Common myeloid progenitor, CD34-positive (primary cell): ENCODE results near the gene FOSB.

Source experiments
- CTCF ChIA-PET: fragments of 350-600 bp; sonication (Branson Sonifier 250); formaldehyde crosslinking; loops from one replicate; lab custom pipeline; 2021; ENCODE audit warnings: antibody characterized with exemption; lab: Charles Lee
- POLR2A ChIA-PET: fragments of 350-600 bp; sonication (Branson Sonifier 250); formaldehyde crosslinking; loops from one replicate; lab custom pipeline; 2021; ENCODE audit warnings: antibody characterized with exemption; lab: Charles Lee
- DNase-seq, 3 donors: peaks; one replicate each; pipeline versions ENCODE4 v3.0.0 to v3.0.0-alpha.2; 2013
- H3K27ac ChIP-seq, 2 experiments: 1 replicate in 1 of 2; 2 replicates in 1 of 2; pipeline ENCODE4 v1.7.0; 2013; ENCODE audit warnings: inconsistent platforms in 2 of 2, low read length in 2 of 2, mild to moderate bottlenecking in 2 of 2, low read depth in 1 of 2, moderate library complexity in 1 of 2; ENCODE audit not compliant: severe bottlenecking in 2 of 2, insufficient read depth in 1 of 2, poor library complexity in 1 of 2
- H3K27me3 ChIP-seq, 5 experiments: replicated peaks in 2 of 5; 1 replicate in 3 of 5; 2 replicates in 2 of 5; pipeline versions ENCODE4 v1.6.1 to v1.7.0; 2013; ENCODE audit warnings: low read length in 4 of 5, mild to moderate bottlenecking in 2 of 5, moderate library complexity in 2 of 5, inconsistent platforms in 1 of 5; ENCODE audit not compliant: insufficient read depth in 5 of 5, control insufficient read depth in 4 of 5
- H3K36me3 ChIP-seq, 4 experiments: 1 replicate in 2 of 4; 2 replicates in 2 of 4; pipeline versions ENCODE4 v1.6.1 to v1.7.0; 2013; ENCODE audit warnings: low read length in 3 of 4, control low read depth in 1 of 4, mild to moderate bottlenecking in 1 of 4; ENCODE audit not compliant: control insufficient read depth in 4 of 4, insufficient read depth in 4 of 4
- H3K4me1 ChIP-seq, 4 experiments: 1 replicate in 3 of 4; 2 replicates in 1 of 4; pipeline versions ENCODE4 v1.6.1 to v1.7.1; 2013; ENCODE audit warnings: low read length in 3 of 4, mild to moderate bottlenecking in 3 of 4, control low read depth in 1 of 4, inconsistent platforms in 1 of 4, moderate library complexity in 1 of 4; ENCODE audit not compliant: control insufficient read depth in 4 of 4, insufficient read depth in 4 of 4; ENCODE audit errors: control extremely low read depth in 1 of 4
- H3K4me3 ChIP-seq, 7 experiments: 1 replicate in 4 of 7; 2 replicates in 3 of 7; pipeline versions ENCODE4 v1.5.1 to v1.7.0; 2013; ENCODE audit warnings: mild to moderate bottlenecking in 7 of 7, low read length in 6 of 7, moderate library complexity in 6 of 7, inconsistent platforms in 2 of 7, low read depth in 2 of 7, control low read depth in 1 of 7; ENCODE audit not compliant: insufficient read depth in 4 of 7, control insufficient read depth in 1 of 7; ENCODE audit errors: extremely low read depth in 1 of 7
- H3K9me3 ChIP-seq, 5 experiments: 1 replicate in 4 of 5; 2 replicates in 1 of 5; pipeline versions ENCODE4 v1.6.1 to v1.7.1; 2013; ENCODE audit warnings: low read length in 4 of 5, mild to moderate bottlenecking in 2 of 5, inconsistent platforms in 1 of 5, low read depth in 1 of 5, moderate library complexity in 1 of 5; ENCODE audit not compliant: control insufficient read depth in 4 of 5, insufficient read depth in 2 of 5; ENCODE audit errors: control extremely low read depth in 1 of 5
- WGBS: methylation state at CpG from one replicate; pipeline ENCODE4 v1.1.5; 2013; ENCODE audit not compliant: insufficient coverage; 5-methylcytosine and 5-hydroxymethylcytosine counted together

Gene FOSB

DNA sequence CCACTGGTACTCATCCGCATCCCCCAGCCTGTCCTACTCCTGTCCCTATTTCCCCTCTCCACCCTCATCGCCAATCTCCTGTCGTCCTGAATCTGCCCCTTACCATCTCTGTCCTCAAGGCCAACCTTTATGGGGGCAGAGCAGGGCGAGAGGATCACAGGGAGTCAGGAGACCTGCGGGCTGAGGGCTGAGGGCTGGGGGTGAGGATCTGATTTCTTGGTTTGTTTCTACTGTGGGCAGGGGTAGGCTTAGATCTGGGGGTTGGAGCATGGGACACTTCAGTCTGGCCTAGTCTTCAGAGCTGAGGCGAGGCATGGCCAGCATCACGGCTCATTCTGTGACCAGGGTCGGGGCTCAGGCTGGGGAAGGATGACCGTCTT, 27.5 kb upstream of the FOSB start:
- POLR2A ChIA-PET = interaction anchor here (1.0 to 3.4 kb wide), 5 partner anchors 10 to 38 kb away, joined by 4 to 54 read pairs (median 29); partner anchors contain the start of gene FOSB
- peak overlapping the region in 1 of 2 experiments; percentile 43 for H3K27ac ChIP-seq
- WGBS = 86% methylated on average over 6 of the region's 9 CpGs

DNA sequence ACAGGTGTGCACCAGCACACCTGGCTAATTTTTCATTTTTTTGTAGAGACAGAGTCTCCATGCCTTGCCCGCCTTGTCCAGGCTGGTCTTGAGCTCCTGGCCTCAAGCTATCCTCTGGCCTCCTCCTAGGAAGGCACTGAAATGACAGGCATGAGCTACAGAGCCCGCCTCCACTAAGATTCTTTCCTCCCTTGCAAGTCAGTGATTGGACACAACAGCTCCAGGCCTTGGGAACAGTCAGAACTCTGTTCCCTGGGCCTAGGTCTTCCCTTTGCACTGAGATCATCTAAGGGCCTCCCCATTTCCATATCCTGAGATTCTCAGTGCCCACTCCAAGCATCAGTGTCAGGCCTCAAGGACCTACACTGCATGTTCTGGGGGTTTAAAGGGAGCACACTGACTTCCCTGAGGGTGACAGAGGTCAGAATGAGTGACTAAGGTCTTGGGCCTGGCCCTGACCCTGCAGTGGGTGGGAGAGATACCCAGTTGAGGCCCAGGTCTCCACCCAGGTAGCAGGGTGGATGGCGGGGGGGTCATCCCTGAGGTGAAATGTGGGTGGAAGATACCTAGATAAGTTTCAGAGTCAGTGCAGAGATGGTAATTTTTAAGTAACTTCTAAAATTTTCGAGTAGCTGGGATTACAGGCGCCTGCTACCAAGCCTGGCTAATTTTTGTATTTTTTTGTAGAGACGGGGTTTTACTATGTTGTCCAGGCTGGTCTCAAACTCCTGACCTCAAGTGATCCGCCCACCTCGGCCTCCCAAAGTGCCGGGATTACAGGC, 26.7 kb upstream of the FOSB start:
- CTCF ChIA-PET = interaction anchor here (0.6 to 13.3 kb wide), 13 partner anchors 10 to 54 kb away, joined by 3 to 289 read pairs (median 6); partner anchors contain the start of genes FOSB and PPP1R13L
- WGBS = 99% methylated on average over 6 of the region's 9 CpGs
- peaks cover 0 to 35% (median 28%) of the 10 kb centered on the region in 4 experiments for H3K4me1 ChIP-seq
- H3K36me3 ChIP-seq = no peaks in the 10 kb centered on the region
- H3K27me3 ChIP-seq = peaks cover 0 to 12% (median 0%) of the 10 kb centered on the region in 5 experiments
- no peak for DNase-seq
- H3K4me3 ChIP-seq = no peak overlapping the region
- no peak overlapping the region for H3K27ac ChIP-seq
- POLR2A ChIA-PET = interaction anchor here (2.5 to 3.4 kb wide), 2 partner anchors 27 to 33 kb away, joined by 36 to 54 read pairs; partner anchors contain the start of gene FOSB
- no peaks in the 10 kb centered on the region for H3K9me3 ChIP-seq

More for the DNA sequence above, 27.5 kb upstream of the FOSB start:
- Histone ChIP-seq H3K4me3 (peak overlapping the region in 5 of 7 experiments; percentile 38 to 77 (median 67)), H3K27me3 (peaks cover 0 to 12% (median 0%) of the 10 kb centered on the region in 5 experiments), H3K4me1 (peaks cover 0 to 35% (median 28%) of the 10 kb centered on the region in 4 experiments), H3K36me3 (no peaks in the 10 kb centered on the region), H3K9me3 (no peaks in the 10 kb centered on the region)
- DNase-seq = no peak
- CTCF ChIA-PET = interaction anchor here (1.0 to 13.3 kb wide), 23 partner anchors 9 to 128 kb away, joined by 3 to 289 read pairs (median 5); partner anchors contain the start of genes FOSB, PPM1N and PPP1R13L

DNA sequence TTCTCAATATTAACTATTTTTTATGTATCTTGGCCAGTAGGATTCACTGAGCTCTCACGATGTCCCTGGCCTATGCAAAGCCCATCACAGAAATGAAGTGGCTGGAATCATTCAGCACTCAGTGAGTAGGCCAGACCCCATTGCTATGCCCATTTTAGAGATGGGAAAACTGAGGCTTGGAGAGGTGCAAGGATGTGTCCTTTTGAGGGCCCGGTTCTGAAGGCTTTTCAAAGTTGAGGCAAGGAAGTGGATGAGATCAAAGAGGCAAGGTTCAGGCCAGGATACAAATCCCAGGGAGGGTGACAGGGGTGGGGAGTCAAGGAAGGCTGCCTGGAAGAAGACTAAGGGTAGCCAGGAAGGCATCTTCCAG, 25.4 kb upstream of the FOSB start:
- CTCF ChIA-PET = interaction anchor here (1.2 to 13.3 kb wide), 2 partner anchors 9 to 35 kb away, joined by 3 to 289 read pairs; no protein-coding TSS in a partner anchor

DNA sequence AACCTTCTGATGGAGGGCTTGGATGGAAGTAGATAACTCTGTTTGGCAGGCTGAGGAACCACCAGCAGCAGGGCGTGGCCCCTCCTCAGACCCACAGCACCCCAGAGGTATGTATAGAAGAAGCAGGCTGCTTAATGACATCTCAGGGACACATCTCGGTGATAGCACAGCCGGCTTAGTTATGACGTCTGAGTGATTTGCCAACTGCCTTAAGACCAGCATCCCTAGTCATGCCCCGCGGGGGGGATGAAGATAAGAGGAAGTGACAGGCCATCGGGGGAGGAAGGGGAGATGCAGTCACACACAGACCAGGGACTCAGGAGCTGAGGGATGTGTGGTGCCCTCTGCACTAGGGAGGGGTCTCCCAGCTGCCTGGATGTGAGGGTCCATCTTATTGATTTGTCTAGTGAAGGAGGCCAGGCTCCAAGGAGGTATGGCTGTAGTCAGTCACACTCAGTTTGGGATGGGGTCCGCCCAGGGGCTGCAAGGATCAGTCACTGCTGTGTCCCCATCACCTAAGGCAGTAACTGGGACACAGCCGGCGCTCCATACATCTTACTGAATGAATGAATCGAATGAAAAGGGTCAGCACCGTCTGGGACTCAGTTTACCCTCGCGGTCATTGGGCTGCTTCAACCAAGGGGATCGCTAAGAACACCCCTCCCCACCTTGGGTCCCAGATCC, 24.9 kb upstream of the FOSB start:
- no peaks in the 10 kb centered on the region for H3K9me3 ChIP-seq
- peak; percentile 83 to 97 (median 97) for DNase-seq
- no peaks in the 10 kb centered on the region for H3K36me3 ChIP-seq
- POLR2A ChIA-PET = interaction anchor here (0.6 to 1.6 kb wide), 3 partner anchors 25 to 1782 kb away, joined by 3 to 10 read pairs (median 4); partner anchors contain the start of gene FOSB
- H3K4me3 ChIP-seq = peak overlapping the region in 6 of 7 experiments; percentile 47 to 76 (median 62)
- H3K27ac ChIP-seq = peak overlapping the region in 1 of 2 experiments; percentile 34
- H3K4me1 ChIP-seq = peaks cover 0 to 35% (median 28%) of the 10 kb centered on the region in 4 experiments
- peaks cover 0 to 12% (median 2%) of the 10 kb centered on the region in 5 experiments for H3K27me3 ChIP-seq
- WGBS = 6% methylated on average over 14 of the region's 15 CpGs
- CTCF ChIA-PET = interaction anchor here (0.8 kb wide), 1 partner anchor 36 kb away, joined by 3 read pairs; no protein-coding TSS in a partner anchor

More for the DNA sequence above, 25.4 kb upstream of the FOSB start:
- Histone ChIP-seq H3K36me3 (no peaks in the 10 kb centered on the region), H3K4me3 (peak overlapping the region in 2 of 7 experiments; percentile 75 to 76), H3K27ac (peak overlapping the region in 1 of 2 experiments; percentile 34), H3K9me3 (no peaks in the 10 kb centered on the region), H3K4me1 (peaks cover 0 to 35% (median 28%) of the 10 kb centered on the region in 4 experiments), H3K27me3 (peaks cover 0 to 12% (median 0%) of the 10 kb centered on the region in 5 experiments)
- DNase-seq = no peak
- POLR2A ChIA-PET = interaction anchor here (1.0 to 1.6 kb wide), 2 partner anchors 25 to 27 kb away, joined by 4 to 10 read pairs; partner anchors contain the start of gene FOSB
- WGBS = 60% methylated on average over 1 of the region's 2 CpGs

DNA sequence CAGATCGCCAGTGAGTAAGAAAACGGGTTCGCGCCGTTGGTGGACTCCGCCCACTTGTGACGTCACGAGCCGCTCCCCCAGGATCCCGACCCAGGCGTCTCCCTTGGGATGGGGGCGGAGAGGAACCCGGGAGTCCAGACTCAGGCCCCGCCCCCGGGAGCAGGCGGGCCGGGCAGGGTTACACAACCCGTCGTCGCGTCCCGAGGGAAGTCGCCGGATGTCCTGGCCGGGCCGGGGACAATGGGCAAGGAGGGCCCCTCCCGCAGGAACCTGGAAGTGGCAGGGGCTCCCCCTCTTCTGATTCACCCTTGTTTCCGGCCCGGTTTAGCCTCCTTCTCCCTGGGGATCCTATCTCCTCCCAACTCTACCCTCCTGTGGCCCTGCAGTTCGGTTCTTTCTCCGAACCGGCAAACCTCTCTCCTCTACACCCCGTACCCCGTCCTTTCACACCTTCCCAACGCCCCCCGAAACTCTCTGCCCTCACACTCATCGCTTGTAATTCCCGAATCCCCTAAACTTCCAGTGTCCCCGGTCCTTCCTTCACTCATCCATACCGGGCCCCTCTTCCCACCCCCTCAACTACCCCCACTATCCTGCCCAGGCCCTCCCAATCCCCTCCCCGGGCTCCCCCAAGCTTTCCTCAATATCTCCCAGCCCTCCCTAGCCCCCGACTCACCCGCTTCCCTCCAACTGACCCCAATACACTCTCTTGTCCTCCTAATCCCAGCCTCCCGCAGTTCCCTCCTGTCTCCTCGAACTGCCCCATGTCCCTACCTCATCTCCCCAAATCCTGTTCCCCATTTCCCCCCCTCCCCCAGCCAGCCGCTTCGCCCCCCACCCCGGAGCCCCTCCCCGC, 24.1 kb upstream of the FOSB start:
- Histone ChIP-seq H3K4me1 (peaks cover 0 to 35% (median 28%) of the 10 kb centered on the region in 4 experiments), H3K27ac (peak overlapping the region; percentile 15 to 83), H3K36me3 (no peaks in the 10 kb centered on the region), H3K27me3 (peaks cover 0 to 12% (median 2%) of the 10 kb centered on the region in 5 experiments), H3K4me3 (peak overlapping the region in 6 of 7 experiments; percentile 47 to 76 (median 62)), H3K9me3 (no peaks in the 10 kb centered on the region)
- POLR2A ChIA-PET = interaction anchor here (0.6 to 1.6 kb wide), 3 partner anchors 24 to 1781 kb away, joined by 3 to 10 read pairs (median 4); partner anchors contain the start of gene FOSB
- WGBS = under 1% methylated on average over 37 of the region's 49 CpGs
- CTCF ChIA-PET = interaction anchor here (0.8 kb wide), 1 partner anchor 35 kb away, joined by 3 read pairs; no protein-coding TSS in a partner anchor
- peak in 2 of 3 donors; percentile 56 to 64 for DNase-seq
